HG03060 (cell line): ENCODE data around the gene C3orf20.

Experiments used
- ATAC-seq: cut with Tn5 transposase; IDR thresholded peaks from one replicate; pipeline ENCODE4 v1.9.1; 2021; ENCODE audit warnings: low read depth, moderate number of reproducible peaks; ENCODE audit not compliant: unreplicated experiment

The C3orf20 gene

GRCh38 chr3:14810070-14810791, 135.3 kb downstream of the C3orf20 start:
- ATAC-seq = no peak

GRCh38 chr3:14810801-14811661, 136.1 kb downstream of the C3orf20 start:
- no peak for ATAC-seq

DNA sequence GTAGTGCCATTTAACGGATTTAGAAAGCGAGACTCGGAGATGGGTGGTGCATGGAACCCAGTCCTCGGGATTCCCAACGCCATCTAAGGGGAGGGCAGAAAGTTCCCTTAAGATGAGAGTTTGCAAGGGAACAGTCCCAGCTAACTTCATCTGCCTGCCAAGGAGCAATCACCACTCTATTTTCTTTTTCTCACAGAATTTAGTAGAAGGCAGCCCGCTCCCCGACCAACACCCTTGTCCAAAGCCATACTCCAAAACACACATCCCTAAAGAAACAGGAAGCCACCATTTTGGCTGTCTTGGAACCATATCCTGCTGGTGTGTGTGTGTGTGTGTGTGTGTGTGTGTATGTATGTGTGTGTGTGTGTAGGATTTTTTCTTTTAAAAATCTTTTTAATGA, 136.7 kb downstream of the C3orf20 start:
- no peak for ATAC-seq

DNA sequence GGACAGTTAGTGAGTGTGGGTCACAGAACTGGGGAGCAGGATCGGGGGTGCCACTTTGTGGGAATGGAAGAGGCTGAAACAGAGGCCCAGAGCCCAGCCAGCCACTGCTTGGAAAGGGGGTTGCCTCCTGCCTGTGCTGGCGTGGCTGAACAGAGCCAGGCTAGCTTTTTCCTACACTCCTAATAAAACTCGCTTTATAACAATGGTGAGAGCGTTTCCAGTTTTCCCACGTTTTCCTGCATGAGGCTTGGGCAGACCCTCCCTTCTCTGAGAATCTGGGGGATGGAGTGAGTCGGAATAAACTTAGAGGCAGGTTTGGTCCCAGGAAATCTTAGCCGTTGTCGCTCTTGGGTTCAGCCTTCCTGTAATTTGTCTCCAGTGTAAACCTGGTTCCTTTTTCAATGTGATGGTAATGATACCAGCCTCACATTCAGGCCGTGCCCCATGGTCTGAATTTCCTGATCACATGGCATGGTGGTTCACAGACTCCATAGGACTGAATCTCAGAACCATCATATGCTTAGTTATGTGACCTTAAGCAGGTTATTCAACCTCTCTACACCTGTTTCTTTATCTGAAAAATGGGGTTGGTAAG, 137.4 kb downstream of the C3orf20 start:
- no peak for ATAC-seq

DNA sequence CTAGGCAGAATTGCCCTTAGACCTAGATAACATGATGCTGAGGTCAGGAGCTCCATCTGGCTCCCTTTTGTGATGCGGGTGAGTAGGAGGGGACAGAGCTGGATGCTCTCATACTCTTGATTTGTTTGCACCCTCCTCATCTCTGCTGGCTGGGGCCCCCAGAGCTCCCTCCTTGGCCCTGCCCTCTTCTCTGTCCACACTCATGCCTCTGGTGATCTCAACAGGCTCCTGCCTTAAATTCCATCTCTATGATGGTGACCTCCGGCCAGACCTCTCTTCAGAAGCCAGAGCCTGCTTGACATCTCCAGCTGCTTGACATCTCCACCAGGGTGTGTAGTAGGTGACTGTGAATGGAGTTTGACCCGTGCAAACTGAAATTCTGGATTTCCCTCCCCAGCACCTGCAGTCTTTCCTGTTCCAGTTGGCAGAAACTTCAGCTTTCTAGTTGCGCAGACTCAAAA, 139.5 kb downstream of the C3orf20 start:
- ATAC-seq = no peak

DNA sequence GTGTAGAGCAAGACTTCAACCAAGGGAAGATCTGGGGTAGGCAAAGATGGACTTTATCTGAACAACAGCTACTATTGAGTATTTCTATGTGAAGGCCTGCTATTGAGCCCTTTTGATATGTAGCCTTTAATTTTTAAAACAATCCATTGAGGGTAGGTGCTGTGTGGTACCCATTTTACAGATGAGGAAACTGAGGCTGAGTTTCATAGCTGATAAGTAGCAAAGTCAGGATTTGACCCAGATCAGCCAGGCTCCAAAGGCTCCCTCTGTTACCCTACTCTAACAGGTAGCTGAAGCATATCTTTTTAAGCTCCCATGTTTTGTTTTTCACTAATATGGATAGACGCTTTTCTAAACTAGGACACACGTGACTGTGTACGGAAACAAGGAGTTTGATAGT, 141.4 kb downstream of the C3orf20 start:
- no peak for ATAC-seq

DNA sequence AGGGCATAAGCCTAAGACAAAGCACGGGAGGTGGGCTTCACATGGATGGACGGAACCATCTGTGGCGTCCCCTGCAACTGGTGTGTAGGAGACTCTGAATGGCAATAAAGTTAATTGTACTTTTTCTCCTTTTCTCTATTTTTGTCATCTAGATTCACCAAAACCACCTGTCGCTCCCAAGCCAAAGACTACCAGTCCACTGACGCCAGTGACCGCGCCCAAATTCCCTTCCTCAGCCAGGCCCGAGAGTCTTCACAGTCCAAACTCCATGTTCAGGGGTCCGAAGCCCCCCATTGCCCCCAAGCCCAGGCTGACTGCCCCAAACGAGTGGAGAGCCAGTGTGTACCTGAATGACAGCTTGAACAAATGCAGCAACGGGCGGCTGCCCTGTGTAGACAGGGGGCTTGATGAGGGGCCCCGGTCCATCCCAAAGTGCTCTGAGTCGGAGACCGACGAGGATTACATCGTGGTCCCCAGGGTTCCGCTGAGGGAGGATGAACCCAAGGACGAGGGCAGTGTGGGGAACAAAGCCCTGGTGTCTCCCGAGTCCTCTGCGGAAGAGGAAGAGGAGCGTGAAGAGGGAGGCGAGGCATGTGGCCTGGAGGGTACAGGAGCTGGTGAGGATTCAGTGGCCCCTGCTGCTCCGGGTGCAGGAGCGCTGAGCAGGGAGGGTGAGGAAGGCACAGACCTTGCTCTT, 144.0 kb downstream of the C3orf20 start, which contains the start of gene FGD5:
Gene FGD5 (plus strand): TSS at position 159 of the 697 bp plus-strand sequence. CDS start 110 bp downstream, at position 269.
- no peak for ATAC-seq

DNA sequence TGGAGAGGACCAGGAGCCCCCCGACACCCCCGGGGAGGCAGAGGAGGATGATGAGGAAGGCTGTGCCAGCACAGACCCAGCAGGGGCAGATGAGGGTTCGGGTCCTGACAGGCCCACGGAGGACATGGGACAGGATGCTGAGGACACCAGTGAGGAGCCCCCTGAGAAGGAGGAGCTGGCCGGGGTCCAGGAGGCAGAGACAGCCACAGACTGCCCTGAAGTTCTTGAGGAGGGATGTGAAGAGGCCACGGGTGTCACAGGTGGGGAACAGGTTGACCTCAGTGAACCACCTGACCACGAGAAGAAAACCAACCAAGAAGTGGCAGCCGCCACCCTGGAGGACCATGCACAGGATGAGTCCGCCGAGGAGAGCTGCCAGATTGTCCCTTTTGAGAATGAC, 144.7 kb downstream of the C3orf20 start:
- ATAC-seq = no peak

DNA sequence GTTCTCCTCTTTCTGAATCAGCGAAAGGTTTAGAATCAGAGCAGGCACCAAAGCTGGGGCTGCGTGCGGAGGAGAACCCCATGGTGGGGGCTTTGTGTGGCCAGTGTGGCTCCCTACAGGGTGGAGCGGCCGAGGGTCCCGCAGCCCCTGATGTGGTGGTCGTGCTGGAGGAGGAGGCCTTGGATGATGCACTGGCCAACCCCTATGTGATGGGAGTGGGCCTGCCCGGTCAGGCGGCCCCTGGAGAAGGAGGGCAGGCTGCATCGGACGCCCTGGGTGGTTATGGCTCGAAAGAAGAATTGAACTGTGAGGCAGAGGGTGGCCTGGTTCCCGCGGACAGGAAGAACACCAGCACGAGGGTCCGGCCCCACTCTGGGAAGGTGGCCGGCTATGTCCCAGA, 145.2 kb downstream of the C3orf20 start:
- ATAC-seq = no peak

DNA sequence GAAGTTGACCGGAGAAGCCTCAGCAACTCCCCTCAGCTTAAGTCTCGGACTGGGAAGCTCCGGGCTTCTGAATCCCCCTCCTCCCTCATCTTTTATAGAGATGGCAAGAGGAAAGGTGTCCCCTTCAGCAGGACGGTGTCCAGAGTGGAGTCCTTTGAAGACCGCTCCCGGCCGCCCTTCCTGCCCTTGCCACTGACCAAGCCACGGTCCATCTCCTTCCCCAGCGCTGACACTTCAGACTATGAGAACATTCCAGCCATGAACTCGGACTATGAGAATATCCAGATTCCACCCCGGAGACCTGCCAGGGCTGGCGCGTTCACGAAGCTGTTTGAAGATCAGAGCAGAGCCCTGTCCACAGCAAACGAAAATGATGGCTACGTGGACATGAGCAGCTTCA, 146.2 kb downstream of the C3orf20 start:
- no peak for ATAC-seq

DNA sequence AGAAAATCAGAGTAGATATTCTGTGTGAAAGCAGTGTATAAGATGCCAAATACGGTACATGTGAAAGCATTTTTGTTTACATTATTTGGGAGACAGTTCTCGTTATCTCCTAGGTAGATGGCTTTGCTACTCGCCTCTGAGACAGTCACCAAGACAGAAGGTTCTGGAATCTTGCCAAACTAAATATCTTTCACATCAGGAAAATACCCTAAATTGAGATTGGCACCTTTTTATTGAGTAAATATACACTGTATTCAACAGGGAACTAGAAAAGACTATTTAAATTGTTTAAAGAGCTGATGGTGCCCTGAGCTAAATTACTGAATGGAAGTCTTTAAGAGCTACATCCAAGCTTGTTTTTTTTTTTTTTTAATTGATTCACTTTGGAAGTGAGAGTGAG, 147.2 kb downstream of the C3orf20 start:
- no peak for ATAC-seq
